Inflammatory macrophage treated with lipopolysaccharide for 4 hours (primary cell): ENCODE results near the gene CMTM1.

Experiments used
- DNase-seq: peaks from one replicate; pipeline ENCODE4 v3.0.0-alpha.2; 2020

The CMTM1 gene

DNA sequence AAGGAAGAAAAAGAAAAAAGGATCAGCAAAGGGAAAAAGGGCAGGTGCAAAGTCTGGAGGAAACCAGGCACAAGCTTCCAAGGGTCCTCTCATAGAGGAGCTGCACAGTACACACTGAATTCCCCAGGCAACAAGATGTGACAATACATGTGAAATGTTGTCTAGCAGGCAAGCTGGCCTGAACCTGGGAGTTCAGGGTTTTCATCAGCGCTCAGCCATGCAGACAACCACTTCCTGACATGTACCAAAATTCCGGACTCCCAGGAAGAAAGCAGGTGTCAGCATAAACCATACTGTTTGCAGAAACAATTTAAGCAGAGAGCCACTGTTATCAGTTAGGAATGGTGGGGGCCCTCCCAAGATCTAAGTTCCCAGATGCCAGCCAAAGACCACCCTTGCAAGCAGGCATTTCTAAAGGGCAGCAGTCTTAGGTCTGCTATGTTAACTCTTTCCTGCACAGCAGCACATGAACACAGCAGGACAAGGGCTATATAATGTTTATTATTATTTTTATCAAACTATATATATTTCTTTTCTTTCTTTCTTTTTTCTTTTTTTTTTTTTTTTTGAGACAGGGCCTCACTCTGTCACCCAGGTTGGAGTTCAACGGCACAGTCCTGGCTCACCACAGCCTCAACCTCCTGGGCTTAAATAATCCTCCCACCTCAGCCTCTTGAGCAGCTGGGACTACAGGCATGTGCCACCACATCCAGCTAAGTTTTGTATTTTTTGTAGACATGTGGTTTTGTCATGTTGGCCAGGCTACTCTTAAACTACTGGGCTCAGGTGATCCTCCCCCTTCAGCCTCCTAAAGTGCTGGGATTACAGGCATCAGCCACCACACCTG is 26.4 kb upstream of the CMTM1 start:
- no peak for DNase-seq

DNA sequence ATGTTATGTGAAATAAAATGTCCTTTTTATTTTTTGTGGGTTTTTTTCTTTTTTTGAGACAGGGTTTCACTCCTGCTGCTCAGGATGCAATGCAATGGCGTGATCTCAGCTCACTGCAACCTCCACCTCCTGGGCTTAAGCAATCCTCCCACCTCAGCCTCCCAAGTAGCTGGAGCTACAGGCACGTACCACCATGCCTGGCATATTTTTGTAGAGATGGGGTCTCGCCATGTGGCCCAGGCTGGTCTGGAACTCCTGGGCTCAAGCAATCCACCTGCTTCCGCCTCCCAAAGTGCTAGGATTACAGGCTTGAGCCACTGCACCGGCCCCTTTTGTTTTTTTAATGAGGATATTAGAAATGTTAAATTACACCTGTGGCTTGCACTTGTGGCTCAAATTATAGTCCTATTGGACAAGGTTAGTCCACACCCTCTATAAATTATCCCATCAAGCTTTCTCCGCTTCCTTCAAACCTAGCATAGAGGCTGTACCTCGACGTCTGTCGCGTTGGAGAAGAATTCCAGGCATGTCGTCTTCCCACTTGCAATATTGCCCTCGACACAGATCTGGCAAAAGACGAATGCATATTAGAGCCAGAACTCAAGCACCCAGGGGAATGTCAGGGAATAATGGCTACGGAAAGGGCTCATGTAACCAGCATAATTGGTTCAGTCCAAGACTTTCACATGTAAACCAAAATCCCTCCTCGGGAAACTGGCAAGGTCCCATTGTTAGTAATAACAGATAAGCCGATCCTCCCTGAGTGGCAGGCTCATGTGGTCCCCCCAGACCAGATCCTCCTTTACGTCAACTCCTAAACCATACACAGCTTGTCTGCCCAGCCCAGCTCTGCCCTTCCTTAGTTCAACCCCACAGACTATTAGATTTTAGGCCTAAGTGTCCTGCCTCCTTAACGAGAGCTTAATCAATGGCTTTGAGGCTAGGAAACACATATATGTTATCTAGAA is 24.6 kb upstream of the CMTM1 start:
- no peak for DNase-seq

- DNase-seq: no peak
These were observed 23.8 kb upstream of the CMTM1 start for GRCh38 chr16:66542396-66542795.

GRCh38 chr16:66543541-66543940 is 22.7 kb upstream of the CMTM1 start:
- no peak for DNase-seq

DNA sequence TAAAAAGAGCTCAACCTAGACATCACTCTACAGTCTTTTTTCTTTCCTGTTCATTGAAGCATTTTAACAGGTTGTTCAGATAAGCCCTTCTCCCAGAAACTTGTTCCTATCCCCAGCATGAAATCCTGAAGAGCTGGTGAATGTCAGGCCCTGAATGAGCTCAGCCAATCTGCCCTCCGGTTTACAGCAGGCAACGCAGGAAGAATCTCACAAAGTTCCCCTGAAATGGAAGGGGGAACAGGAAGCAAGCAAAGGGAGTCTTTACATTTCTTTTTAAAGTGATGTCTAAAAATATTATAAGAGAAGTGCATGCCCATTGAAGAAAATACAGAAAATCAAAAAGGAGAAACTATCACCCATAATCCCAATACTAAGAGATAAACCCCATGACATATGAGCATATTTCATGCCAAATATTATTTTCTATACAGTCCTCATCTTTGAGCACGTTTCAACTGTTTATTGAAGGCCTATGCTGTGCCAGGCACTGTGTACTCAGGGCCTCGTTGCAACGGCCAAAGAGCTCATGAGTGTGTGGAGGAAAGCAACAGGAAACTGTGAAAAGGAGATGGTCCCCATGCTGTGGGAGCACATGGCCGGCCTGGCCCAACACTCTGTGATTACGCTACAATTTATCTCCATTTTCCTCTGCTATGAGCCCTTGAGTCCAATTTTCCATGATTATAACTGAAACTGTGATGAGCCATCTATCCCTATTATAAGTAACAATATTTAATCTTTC is 22.1 kb upstream of the CMTM1 start:
- DNase-seq: no peak

GRCh38 chr16:66547101-66547989 is 18.9 kb upstream of the CMTM1 start:
- no peak for DNase-seq

DNA sequence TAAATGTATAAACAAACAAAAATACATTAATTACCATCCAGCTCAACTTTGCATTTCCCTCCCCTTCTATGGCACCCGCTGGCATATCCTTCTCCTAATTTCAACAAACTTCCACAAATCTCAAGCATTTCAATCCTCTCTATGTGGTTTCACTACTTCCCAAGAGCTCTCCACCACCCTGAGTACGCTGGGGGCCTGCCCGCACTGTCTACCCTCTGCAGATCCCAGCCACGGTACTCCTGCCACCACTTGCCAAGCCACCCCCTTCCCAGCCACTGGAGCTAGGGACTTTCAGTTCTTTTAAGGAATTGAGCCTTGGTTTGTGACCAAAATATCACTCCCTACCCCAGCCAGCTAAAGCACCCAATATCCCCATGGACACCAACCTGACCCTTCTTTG is 18.2 kb upstream of the CMTM1 start:
- no peak for DNase-seq

GRCh38 chr16:66548868-66549267 is 17.4 kb upstream of the CMTM1 start:
- DNase-seq: no peak

DNA sequence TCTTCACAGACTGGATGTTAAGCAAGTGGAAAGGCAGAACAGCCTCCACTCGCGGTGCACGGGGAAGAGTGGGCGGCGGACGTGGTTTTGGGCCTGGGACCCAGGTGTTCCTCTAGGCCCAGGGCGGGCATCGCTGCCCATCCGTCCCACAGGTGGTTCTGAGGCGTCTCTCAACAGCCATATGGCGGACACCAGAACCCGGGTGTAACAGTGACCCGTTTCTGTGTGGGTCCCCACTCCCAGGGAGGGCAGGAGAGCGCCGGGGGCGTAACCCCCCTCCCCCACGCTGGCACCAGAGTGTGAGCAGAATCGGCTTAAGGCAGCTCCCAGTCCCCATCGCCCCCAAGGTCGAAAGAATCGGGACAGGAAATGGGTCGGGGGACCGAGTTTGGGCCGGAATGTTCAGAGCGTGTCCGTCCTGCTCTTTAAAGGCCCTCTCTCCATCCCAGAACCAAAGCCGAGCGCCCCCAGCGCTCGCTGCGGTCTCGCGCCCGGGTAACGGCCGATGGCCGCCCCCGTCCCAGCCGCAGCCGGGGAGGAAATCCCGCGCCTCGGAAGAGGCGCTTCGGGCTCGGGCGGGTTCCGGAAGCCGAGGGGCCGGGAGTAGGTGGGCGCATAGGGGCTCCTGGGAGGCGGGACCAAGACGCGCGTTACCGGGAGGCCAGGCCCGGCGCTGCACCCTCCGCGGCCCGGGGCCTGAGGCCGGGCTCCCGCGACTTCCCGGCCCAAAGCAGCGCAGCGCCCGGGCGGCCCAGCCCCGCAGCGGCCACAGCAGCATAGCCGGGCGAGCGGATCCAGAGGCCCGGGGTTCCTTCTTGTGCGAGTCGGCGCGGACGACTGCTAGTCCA is 16.7 kb upstream of the CMTM1 start, which contains the start of gene TK2:
TSS of gene TK2 (minus strand) at position 839 of the 848 bp plus-strand sequence. CDS start at position 778, 61 bp downstream.
- DNase-seq: peak; percentile 66

GRCh38 chr16:66551348-66551759 is 14.9 kb upstream of the CMTM1 start:
- peak; percentile 71 for DNase-seq

DNA sequence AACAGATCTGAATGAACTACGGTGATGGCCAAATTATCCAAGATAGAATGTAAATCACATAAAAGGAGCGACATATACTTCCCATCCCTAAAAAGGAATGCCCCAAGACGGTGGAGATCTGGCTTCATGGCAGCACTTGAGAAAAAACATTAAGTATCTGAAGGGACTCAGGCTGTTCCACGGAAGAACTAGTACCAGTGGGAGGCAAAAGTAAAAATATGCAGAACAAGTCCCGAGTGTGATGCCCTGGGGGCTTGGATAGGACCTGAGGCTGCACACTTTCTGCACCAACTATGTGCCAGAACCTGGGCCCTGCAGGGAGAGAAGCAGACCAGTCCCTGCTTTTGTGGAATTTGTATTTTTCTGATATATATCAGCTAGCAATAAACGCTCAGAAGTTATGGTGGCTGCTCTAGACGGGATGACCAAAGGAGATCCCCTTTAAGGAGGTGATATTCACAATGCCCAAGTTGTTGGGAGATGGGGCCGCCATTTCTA is 14.4 kb upstream of the CMTM1 start:
- DNase-seq: no peak

- DNase-seq: peak; percentile 91
These were observed 13.7 kb upstream of the CMTM1 start, which contains the start of gene CKLF for GRCh38 chr16:66552286-66553177. CKLF (plus strand) TSS chr16:66552576; CDS start chr16:66552716, 140 bp downstream.

- DNase-seq: peak; percentile 38
These were observed 13.0 kb upstream of the CMTM1 start for GRCh38 chr16:66553223-66553622.

GRCh38 chr16:66554021-66554420 is 12.2 kb upstream of the CMTM1 start:
- no peak for DNase-seq

DNA sequence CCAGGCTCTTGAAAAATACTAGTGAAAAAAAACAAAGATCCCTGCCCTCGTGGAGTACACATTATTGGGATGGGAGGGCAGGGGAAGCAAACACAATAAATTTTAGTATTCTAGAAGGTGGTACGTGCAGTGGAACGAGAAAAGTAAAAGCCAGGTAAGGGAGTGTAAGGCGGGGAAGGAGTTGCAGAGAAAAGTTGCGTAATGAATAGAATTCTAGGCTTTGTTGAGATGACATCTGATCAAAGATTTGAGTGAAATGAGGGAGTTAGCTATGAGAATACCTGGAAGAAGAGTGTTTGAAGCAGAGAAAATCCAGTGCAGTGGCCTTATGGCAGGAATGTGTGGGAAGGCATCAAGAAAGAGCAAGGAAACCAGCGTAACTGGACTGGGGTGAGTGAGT is 11.7 kb upstream of the CMTM1 start:
- DNase-seq: no peak

- DNase-seq: no peak
These were observed 6.1 kb upstream of the CMTM1 start for GRCh38 chr16:66560107-66560506.

DNA sequence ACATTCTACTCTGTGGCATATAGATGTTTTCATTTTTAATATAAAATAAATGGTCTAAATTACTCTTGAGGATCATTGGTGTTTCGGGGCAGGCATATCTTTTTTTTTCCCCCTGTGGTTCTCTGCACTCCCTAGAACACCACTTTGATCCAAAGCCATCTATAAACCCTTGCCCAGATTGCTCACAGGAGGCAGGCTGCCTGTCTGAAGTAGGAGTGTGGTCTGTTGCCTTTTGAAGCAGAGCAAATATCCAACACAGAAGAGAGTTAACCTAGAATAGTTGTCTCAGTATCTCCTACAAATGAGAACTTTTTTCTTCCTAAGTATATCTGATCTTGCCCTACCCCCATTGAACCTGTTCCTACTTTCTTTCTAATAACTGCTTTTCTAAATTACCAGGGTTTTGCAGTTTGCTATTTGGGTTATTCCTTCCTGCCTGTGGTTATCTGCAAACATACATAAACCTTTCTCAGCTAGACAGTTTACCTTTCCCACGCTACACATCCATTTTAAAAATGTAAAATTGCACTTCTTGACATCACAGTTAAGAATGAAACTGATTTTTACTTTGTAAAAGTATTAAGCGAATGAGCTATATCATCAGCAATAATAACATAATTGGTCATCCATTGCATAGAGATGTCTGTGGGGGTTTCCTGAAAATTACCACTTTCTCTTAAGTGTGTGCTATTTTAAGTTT is 4.7 kb upstream of the CMTM1 start:
- no peak for DNase-seq

- peak; percentile 42 for DNase-seq
These were observed 3.8 kb upstream of the CMTM1 start for GRCh38 chr16:66562409-66562808.

DNA sequence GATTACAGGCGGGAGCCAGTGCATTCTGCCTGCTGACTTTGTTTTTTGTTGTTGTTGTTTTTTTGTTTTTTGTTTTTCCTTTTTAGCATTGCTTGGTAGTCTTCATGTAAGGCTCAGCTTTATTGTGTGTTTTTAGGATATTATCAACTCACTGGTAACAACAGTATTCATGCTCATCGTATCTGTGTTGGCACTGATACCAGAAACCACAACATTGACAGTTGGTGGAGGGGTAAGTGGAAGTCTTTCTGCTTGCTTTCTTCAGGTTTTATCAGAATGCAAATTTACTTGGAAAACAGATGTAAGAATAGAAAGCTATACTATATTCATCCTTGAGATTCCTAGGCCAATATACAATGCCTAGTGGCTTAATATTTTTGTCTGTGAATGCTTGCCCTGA is 3.3 kb upstream of the CMTM1 start:
- no peak for DNase-seq
